ENCODE data around the gene SUMF2.
A peak's percentile ranks its signal among the peaks of the same experiment; 100 is the strongest.
"Not testable (repeated sequence)": the region's sequence is repeated elsewhere in the genome, so short reads cannot be mapped to it uniquely, and the experiment has no call there.

The SUMF2 gene

DNA sequence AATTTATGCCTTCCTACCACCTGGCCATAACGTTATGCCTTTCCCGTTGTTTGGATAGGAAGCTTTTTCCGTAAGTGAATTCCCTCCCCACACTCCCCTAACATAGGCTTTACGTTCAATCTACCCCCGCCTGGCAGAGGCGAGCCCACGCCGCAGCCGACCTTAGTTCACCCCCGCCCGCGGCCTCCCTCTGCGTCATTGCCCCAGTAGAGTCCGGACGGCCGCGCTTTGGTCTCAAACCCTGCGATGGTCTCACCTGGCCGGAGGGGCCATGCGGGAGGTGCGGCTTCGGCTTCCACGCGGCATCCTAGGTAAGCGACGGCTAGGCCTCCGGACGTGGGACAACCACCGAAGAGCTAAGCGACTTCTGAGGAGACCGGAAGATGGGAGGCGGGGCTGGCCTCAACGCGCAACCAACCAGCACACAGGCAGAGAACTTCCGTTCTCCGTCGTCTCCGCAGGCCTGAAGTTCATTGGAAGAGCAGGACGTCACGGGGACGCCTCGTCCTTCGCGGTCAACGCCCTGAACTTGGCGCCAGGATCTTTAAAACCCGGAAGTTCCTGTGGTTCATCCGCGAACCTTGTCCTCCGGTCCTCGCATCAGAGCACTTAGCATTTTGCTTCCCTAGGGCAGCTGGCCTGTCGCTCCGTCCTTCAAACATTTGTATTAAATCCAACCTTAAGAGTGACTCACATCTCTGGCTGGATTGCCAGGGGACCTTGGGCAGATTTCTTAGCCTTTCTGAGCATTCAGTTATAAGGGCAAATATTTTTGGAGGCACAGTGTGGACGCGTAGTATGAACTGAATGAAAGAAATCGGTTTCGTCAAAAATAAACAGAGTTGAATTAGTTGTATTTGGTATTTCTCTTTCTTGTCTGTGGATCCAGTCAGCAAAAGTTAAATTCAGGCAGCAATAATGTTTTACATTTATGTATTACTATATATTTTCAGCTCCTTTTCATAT, 42.3 kb downstream of the SUMF2 start, which contains the start of gene CHCHD2:
TSS of gene CHCHD2 (minus strand) at position 369 of the 966 bp plus-strand sequence. CDS start at position 306, 63 bp downstream.
- peak; percentile 98 for DNase-seq (ENCODE audit: low spot score)

DNA sequence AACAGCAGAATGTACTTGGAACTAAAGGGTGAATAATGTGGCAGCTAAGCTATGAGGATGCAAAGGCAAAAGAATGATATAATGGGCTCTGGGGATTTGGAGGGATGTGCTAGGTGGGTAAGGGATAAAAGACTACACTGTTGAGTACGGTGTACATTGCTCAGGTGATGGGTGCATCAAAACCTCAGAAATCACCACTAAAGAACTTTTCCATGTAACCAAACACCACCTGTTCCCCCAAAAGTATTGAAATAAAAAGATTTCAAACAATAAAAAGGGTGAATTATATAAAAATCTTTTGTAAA, 43.8 kb downstream of the SUMF2 start:
- no peak for DNase-seq (ENCODE audit: low spot score)

DNA sequence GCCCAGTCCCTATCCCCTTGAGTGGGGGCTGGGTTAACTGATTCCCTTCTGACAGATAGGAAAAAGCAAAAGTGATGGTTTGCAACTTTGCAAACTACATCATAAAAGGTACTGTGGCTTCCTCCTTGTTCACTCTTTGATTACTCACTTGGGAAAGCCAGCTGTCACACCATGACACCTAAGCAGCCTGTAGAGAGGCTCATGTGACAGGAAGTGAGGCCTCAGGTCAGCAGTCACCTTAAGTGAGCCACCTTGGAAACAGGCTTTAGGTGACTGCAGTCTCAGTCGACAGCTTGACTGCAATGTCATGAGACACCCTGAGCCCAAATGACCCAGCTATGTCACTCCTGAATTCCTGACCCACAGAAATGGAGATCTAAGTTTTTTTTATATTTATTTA, 46.5 kb downstream of the SUMF2 start:
- DNase-seq (ENCODE audit: low spot score) = no peak

DNA sequence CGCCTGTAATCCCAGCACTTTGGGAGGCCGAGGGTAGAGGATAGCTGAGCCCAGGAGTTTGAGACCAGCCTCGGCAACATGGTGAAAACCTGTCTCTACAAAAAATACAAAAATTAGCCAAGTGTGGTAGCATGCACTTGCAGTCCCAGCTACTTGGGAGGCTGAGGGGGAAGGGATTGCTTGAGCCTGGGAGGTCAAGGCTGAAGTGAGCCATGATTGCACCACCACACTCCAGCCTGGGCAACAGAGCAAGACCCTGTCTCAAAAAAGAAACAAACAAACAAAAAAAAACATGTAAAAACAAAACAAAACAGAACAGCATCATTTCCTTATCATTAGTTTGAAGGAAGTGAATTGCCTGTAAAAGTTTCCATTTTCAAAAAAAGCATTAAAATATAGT, 48.2 kb downstream of the SUMF2 start:
- not testable (repeated sequence) for DNase-seq (ENCODE audit: low spot score)

DNA sequence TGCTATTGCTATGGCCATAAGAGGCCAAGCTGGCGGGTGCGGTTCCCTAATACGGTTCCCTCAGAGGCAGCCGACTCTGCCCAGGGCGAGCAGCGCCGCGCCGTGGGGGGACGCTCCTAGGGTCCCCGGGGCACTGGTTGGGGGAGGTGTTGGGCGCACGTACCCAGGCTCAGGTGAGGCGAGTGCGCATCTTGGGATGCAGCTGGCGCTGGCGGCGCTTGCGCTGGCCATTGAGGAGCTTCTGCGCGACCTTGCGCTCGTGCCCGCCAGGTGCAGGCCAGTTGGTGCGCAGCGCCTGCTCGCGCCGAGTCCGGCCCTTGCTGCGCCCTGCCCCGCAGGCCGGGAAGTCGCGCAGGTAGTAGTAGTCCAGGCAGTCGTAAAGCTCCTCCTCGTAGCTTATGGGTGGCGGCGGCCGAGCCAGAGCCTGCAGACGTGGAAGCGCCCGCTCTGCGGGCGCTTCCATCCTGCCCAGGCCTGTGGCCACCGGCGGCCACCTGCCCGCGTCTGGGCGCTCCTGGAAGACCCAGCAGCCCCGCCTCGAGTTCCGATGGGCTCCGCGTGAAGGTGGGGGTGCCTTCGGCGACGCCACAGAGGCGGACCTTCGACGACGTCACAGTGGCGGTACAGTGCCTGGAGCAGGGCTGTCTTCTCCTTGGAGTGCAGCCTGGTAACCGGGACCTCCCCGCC, 51.9 kb downstream of the SUMF2 start, which contains the start of gene NUPR2:
TSS of gene NUPR2 (minus strand) at position 566 of the 687 bp plus-strand sequence. CDS start at position 463, 103 bp downstream.
- no peak for DNase-seq (ENCODE audit: low spot score)

DNA sequence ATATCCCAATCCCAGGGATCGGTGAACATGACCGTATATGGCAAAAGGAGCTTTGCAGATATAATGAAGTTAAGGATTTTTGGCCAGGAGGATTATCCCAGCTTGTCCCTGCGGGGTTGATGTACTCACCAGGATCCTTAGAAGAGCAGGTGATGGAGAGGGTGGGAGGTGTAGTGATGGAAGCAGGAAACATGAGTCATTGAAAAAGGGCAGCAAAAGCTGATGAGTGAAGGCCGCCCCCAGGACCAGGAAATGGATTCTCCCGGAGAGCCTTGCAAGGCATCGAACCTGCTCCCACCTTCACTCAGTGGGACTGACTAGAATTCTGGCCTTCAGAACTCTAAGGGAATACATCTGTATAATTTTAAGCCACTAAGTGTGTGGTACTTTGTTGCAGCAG, 57.4 kb downstream of the SUMF2 start:
- DNase-seq (ENCODE audit: low spot score) = no peak

DNA sequence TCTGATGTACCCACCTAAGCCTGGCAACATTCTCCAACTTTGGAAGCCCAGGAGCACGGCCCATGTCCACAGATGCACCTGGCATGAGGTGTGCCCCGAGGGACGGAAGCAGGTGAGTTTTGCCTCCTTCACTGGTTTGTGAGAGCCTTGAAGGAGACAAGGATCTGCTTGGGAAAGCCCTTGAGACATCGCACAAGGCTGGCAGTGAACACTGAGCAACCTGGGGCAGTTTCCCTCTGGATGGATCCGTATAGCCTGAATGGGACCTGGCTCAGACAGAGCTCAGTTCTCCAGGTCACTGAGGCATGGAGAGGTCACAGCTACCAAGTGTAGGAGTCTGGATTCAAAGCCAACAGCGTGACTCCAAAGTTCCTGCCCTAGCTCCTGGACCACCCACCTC, 60.9 kb downstream of the SUMF2 start:
- no peak for DNase-seq (ENCODE audit: low spot score)

DNA sequence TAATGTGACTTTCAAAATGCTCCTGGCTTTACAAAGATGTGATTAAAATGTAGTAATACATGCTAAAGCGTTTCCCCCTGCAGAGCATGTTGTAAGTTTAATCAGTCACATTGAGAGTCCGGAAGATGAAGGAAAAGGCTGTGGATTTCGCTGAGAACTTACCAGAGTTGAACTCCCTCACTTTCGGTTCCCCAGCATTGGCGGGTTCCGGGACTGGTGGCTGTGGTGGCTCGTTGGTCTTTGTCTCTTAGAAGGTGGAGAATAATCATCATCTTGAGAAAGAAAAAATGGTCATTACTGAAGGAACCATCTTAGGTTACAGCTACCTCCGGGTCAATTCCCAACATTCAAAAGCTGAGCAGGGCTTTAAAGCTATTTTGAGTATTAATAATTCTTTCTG, 61.7 kb downstream of the SUMF2 start:
- DNase-seq (ENCODE audit: low spot score) = no peak

DNA sequence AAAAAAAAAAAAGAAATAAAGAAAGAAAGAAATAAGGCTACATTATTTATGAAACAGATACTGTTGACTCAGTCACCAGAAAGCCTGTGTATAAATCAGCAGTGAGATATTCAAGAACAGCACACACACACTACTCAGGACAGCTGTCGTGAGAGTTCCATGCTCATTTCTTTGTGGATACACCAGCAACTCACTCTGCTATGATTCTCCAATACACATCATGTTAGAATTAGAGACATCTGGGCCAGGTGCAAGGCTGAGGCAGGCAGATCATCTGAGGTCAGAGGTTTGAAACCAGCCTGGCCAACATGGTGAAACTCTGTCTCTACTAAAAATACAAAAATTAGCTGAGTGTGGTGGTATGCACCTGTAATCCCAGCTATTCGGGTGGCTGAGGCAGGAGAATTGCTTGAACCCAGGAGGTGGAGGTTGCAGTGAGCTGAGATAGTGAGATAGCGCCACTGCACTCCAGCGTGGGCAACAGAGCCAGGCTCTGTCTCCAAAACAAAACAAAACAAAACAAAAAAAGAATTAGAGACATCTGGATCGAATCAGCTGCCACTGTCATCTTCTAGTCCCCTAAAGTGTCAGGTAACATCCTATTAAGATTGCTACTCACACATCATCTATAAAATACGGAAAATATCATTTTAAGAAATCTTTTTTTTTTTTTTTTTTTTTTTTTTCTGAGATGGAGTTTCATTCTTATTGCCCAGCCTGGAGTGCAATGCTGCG, 63.3 kb downstream of the SUMF2 start:
- DNase-seq (ENCODE audit: low spot score) = no peak
